IMR-90 (cell line): Measurements from ENCODE around the gene TFPI. TPM values are rescaled to one million over a fixed set of nuclear protein-coding genes. Genes with fewer than 3 reads are reported as not detected.

Experiments used
- ATAC-seq: fragments of 200-7000 bp; cut with Tn5 transposase; 2 replicates; pipeline ENCODE4 v1.9.1; 2020; ENCODE audit warnings: low read depth, mild to moderate bottlenecking, moderate library complexity
- BruUV-seq: library from RNA; stranded (reverse); fragments of 400-500 nt; replicated peaks from 2 replicates; lab custom pipeline; 2021; lab: Mats Ljungman, UMichigan
- CTCF ChIA-PET: fragments of 300-600 bp; formaldehyde crosslinking; extraction: SDS; loops from one replicate; lab custom pipeline; 2021; ENCODE audit warnings: antibody characterized with exemption; lab: Yijun Ruan, JAX
- POLR2A ChIA-PET: fragments of 300-600 bp; sonication (Branson Sonifier 250); formaldehyde crosslinking; loops from one replicate; lab custom pipeline; 2022; ENCODE audit warnings: antibody characterized with exemption; ENCODE audit not compliant: unreplicated experiment; lab: Charles Lee
- DNase-seq: peaks from one replicate; pipeline ENCODE4 v3.0.0; 2013
- H2AFZ ChIP-seq: replicated peaks from 2 replicates; pipeline ENCODE3; 2013; ENCODE audit warnings: low read length, mild to moderate bottlenecking; ENCODE audit not compliant: poor library complexity
- H2AK5ac ChIP-seq: 2 replicates; pipeline ENCODE4 v1.6.1; 2013; ENCODE audit warnings: low read depth, low read length, inconsistent platforms
- H2AK9ac ChIP-seq: replicated peaks from 2 replicates; pipeline ENCODE3; 2013; ENCODE audit warnings: mild to moderate bottlenecking, low read depth, low read length, moderate library complexity; ENCODE audit not compliant: poor library complexity
- H2BK120ac ChIP-seq: 2 replicates; pipeline ENCODE4 v1.6.1; 2013; ENCODE audit warnings: low read depth, low read length, inconsistent platforms
- H2BK15ac ChIP-seq: 3 replicates; pipeline ENCODE4 v1.6.1; 2013; ENCODE audit warnings: low read depth, low read length, inconsistent platforms
- H2BK20ac ChIP-seq: 2 replicates; pipeline ENCODE4 v1.6.1; 2013; ENCODE audit warnings: low read depth, mild to moderate bottlenecking, inconsistent platforms, low read length, moderate library complexity
- H2BK5ac ChIP-seq: 2 replicates; pipeline ENCODE4 v1.6.1; 2013; ENCODE audit warnings: mild to moderate bottlenecking, low read depth, low read length, inconsistent platforms; ENCODE audit not compliant: poor library complexity, severe bottlenecking
- H3K14ac ChIP-seq: replicated peaks from 2 replicates; pipeline ENCODE4 v1.6.1; 2013; ENCODE audit warnings: low read depth, low read length, inconsistent platforms
- H3K18ac ChIP-seq: 2 replicates; pipeline ENCODE4 v1.6.1; 2013; ENCODE audit warnings: low read depth, low read length, control low read depth
- H3K23ac ChIP-seq: 2 replicates; pipeline ENCODE4 v1.6.1; 2013; ENCODE audit warnings: low read depth, low read length, inconsistent platforms
- H3K27ac ChIP-seq: 2 replicates; pipeline ENCODE4 v1.5.1; 2013; ENCODE audit warnings: mild to moderate bottlenecking, control low read depth, low read length; ENCODE audit not compliant: insufficient read depth
- H3K27me3 ChIP-seq: 2 replicates; pipeline ENCODE4 v1.6.1; 2013; ENCODE audit warnings: low read length; ENCODE audit not compliant: control insufficient read depth, insufficient read depth
- H3K36me3 ChIP-seq: 2 replicates; pipeline ENCODE4 v1.6.1; 2013; ENCODE audit warnings: low read length, mixed read lengths; ENCODE audit not compliant: control insufficient read depth, insufficient read depth
- H3K4ac ChIP-seq: 2 replicates; pipeline ENCODE4 v1.6.1; 2013; ENCODE audit warnings: low read depth, low read length, inconsistent platforms
- H3K4me1 ChIP-seq: 2 replicates; pipeline ENCODE4 v1.6.1; 2013; ENCODE audit warnings: low read length, mixed read lengths; ENCODE audit not compliant: control insufficient read depth, insufficient read depth
- H3K4me2 ChIP-seq: 2 replicates; pipeline ENCODE4 v1.6.1; 2013; ENCODE audit warnings: low read depth, mild to moderate bottlenecking, control low read depth, low read length, moderate library complexity
- H3K4me3 ChIP-seq: 2 replicates; pipeline ENCODE4 v1.5.1; 2013; ENCODE audit warnings: low read depth, mild to moderate bottlenecking, control low read depth, low read length, moderate library complexity; ENCODE audit not compliant: insufficient read depth
- H3K56ac ChIP-seq: 2 replicates; pipeline ENCODE4 v1.6.1; 2013; ENCODE audit warnings: low read length, inconsistent platforms; ENCODE audit not compliant: insufficient read depth; ENCODE audit errors: extremely low read depth
- H3K79me1 ChIP-seq, 2 experiments: 2 replicates each; pipeline ENCODE4 v1.6.1; 2013; ENCODE audit warnings: low read length in 2 of 2, inconsistent platforms in 1 of 2, low read depth in 1 of 2
- H3K9ac ChIP-seq: 2 replicates; pipeline ENCODE4 v1.6.1; 2013; ENCODE audit warnings: low read depth, low read length, control low read depth
- H3K9me1 ChIP-seq: 2 replicates; pipeline ENCODE4 v1.6.1; 2013; ENCODE audit warnings: low read length, inconsistent platforms; ENCODE audit not compliant: insufficient read depth
- H3K9me3 ChIP-seq: 2 replicates; pipeline ENCODE4 v1.6.1; 2013; ENCODE audit warnings: low read length; ENCODE audit not compliant: control insufficient read depth, insufficient read depth
- H4K20me1 ChIP-seq: 2 replicates; pipeline ENCODE4 v1.6.1; 2013; ENCODE audit warnings: low read length, inconsistent platforms; ENCODE audit not compliant: insufficient read depth
- H4K5ac ChIP-seq: 2 replicates; pipeline ENCODE4 v1.6.1; 2013; ENCODE audit warnings: mild to moderate bottlenecking, low read depth, low read length, control low read depth
- H4K8ac ChIP-seq, 2 experiments: 2 replicates each; pipeline ENCODE4 v1.6.1; 2013; ENCODE audit warnings: low read depth in 2 of 2, low read length in 2 of 2, control low read depth in 1 of 2, inconsistent platforms in 1 of 2
- H4K91ac ChIP-seq: 2 replicates; pipeline ENCODE4 v1.6.1; 2013; ENCODE audit warnings: low read depth, low read length, inconsistent platforms; ENCODE audit not compliant: insufficient read depth
- CEBPB ChIP-seq: IDR thresholded peaks from 2 replicates; pipeline ENCODE4 v1.6.1; 2012; ENCODE audit warnings: low read depth, low read length, improper control_type of control experiment
- MAZ ChIP-seq: IDR thresholded peaks from 2 replicates; pipeline ENCODE4 v1.6.1; 2012; ENCODE audit warnings: low read depth, mild to moderate bottlenecking, low read length, improper control_type of control experiment, moderate library complexity, borderline replicate concordance
- RAD21 ChIP-seq: IDR thresholded peaks from 2 replicates; pipeline ENCODE4 v1.6.1; 2012; ENCODE audit warnings: low read length, improper control_type of control experiment
- WGBS, 2 experiments: methylation state at CpG; one replicate each; pipeline versions ENCODE4 v1.1.5 to v1.1.7; 2013; ENCODE audit warnings: missing lambda C conversion rate in 2 of 2; ENCODE audit not compliant: insufficient read length in 1 of 2; ENCODE audit errors: extremely low coverage in 2 of 2; 5-methylcytosine and 5-hydroxymethylcytosine counted together
- dilution Hi-C: fragments of 300-500 bp; cut with HindIII; formaldehyde crosslinking; loops from one replicate; pipeline ENCODE4 v1.14.3; 2018; ENCODE audit warnings: low sequenced_read_pairs; ENCODE audit not compliant: unreplicated experiment
- in situ Hi-C: fragments of 300-500 bp; cut with MboI; formaldehyde crosslinking; loops from 3 replicates; pipeline ENCODE4 v1.14.3; 2019; ENCODE audit warnings: low sequenced_read_pairs, inconsistent platforms, mixed read lengths
- intact Hi-C: fragments of 100-400 bp; cut with micrococcal nuclease; formaldehyde crosslinking; loops from 2 replicates; pipeline ENCODE4 v1.10.0; 2022
- polyA plus RNA-seq, 3 experiments: library from polyadenylated mRNA; depleted of rRNA; stranded (reverse); fragments of >200 nt; gene quantifications; 2 replicates each; pipeline ENCODE4 v1.2.3, GENCODE V29; 2012; ENCODE audit warnings: low replicate concordance in 1 of 3
- total RNA-seq: library from RNA; depleted of rRNA; stranded (reverse); fragments of >200 nt; gene quantifications from 2 replicates; pipeline ENCODE4 v1.2.3, GENCODE V29; 2012

The TFPI gene
- total and polyA plus RNA-seq, 2 of the 4 experiments (the other 2 are of a cell fraction), result 33.9 to 83.0 TPM

DNA sequence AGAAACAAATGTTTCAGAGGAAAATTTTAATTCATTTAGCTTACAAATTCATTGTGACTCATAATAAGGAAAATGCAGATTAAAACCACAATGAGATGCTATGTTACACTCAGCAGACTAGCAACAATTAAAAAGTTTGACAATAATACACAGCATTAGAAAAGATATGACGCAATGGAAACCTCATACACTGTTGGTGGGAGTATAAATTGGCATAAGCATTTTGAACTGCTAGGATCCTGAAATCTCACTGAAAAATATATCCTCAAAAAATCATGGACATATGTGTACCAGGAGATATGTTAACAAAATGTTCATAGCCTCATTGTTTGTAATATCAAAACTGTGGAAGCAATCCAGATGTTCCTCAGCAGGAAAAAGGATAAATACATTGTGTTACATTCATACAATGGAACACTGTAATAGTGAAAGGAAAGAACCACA is 119.9 kb downstream of the TFPI start:
- Histone ChIP-seq H2AK5ac (no peak overlapping the region), H4K91ac (no peak overlapping the region), H2BK5ac (no peak overlapping the region), H4K5ac (no peak overlapping the region), H3K9ac (no peak overlapping the region), H3K9me3 (no peaks in the 10 kb centered on the region), H2BK15ac (no peak overlapping the region), H3K9me1 (0 out of 2 replicates have a peak, but pooled peaks cover 3% of the 10 kb centered on the region), H3K27ac (no peak overlapping the region), H3K56ac (no peak overlapping the region), H4K20me1 (no peaks in the 10 kb centered on the region), H3K4me1 (peaks cover 2% of the 10 kb centered on the region), H2AFZ (no peak overlapping the region), H3K14ac (no peak overlapping the region), H3K18ac (no peak overlapping the region), H3K27me3 (no peaks in the 10 kb centered on the region), H3K23ac (no peak overlapping the region), H3K4me3 (no peak overlapping the region), H3K79me1 (no peaks in the 10 kb centered on the region), H4K8ac (no peak overlapping the region), H3K4ac (no peak overlapping the region), H2BK120ac (no peak overlapping the region), H2AK9ac (no peak overlapping the region), H3K36me3 (no peaks in the 10 kb centered on the region), H2BK20ac (no peak overlapping the region), H3K4me2 (no peak overlapping the region)
- ChIA-PET POLR2A (no interaction called here), CTCF (interaction anchor here (1.5 kb wide), 1 partner anchor 561 kb away, joined by 3 read pairs; no protein-coding TSS in a partner anchor)
- no peak for TF ChIP-seq MAZ
- no peak for TF ChIP-seq RAD21
- TF ChIP-seq CEBPB, result peak; percentile 81
- ATAC-seq, result no peak; the same call in 1 of the 2 replicates
- in situ Hi-C loops, result loop anchor here (25.0 kb wide), 1 partner anchor 297 kb away; no protein-coding TSS in a partner anchor
- dilution Hi-C loops, result no loop called here
- peak; percentile 34 for DNase-seq
- no TSS peak for BruUV-seq
- no CpG with 5 or more reads among the region's 1 CpG for WGBS, 2 experiments
- intact Hi-C loops, result no loop called here
